Naive thymus-derived CD8-positive, alpha-beta T cell (primary cell): ENCODE data around the gene COX4I2. TPM values are rescaled to one million over a fixed set of nuclear protein-coding genes. Genes with fewer than 3 reads are reported as not detected.

Experiments
- ATAC-seq, 2 donors: fragments of 150-1000 bp; cut with Tn5 transposase in 1 of 2; sonication (Bioruptor Pico), chemical (Tn5 transposase) in 1 of 2; 1 replicate in 1 of 2; 2 replicates in 1 of 2; pipeline ENCODE4 v1.10.0; 2021; ENCODE audit warnings: mild to moderate bottlenecking in 2 of 2, moderate library complexity in 2 of 2
- POLR2A ChIA-PET: fragments of 350-600 bp; sonication (Branson Sonifier 250); formaldehyde crosslinking; loops from one replicate; lab custom pipeline; 2021; ENCODE audit warnings: antibody characterized with exemption; lab: Charles Lee
- DNase-seq, 10 donors: peaks; one replicate each; pipeline versions ENCODE4 v3.0.0 to v3.0.0-alpha.2; 2020 to 2022
- H3K27ac Mint-ChIP-seq, 10 donors: one replicate each; pipeline ENCODE4 v1.8.0; 2020 to 2022; ENCODE audit warnings: mild to moderate bottlenecking in 10 of 10, mixed read lengths in 10 of 10, moderate library complexity in 4 of 10, inconsistent platforms in 1 of 10
- H3K27me3 Mint-ChIP-seq, 5 donors: one replicate each; pipeline ENCODE4 v1.8.0; 2021 to 2022; ENCODE audit warnings: mixed read lengths in 5 of 5
- H3K36me3 Mint-ChIP-seq, 3 donors: one replicate each; pipeline ENCODE4 v1.8.0; 2020 to 2022; ENCODE audit warnings: mixed read lengths in 3 of 3, mild to moderate bottlenecking in 2 of 3, inconsistent platforms in 1 of 3
- H3K4me1 Mint-ChIP-seq, 4 donors: one replicate each; pipeline ENCODE4 v1.8.0; 2021 to 2022; ENCODE audit warnings: mixed read lengths in 4 of 4
- H3K4me3 Mint-ChIP-seq, 10 donors: one replicate each; pipeline ENCODE4 v1.8.0; 2020 to 2022; ENCODE audit warnings: mild to moderate bottlenecking in 10 of 10, mixed read lengths in 10 of 10, moderate library complexity in 6 of 10, inconsistent platforms in 1 of 10
- H3K9me3 Mint-ChIP-seq, 9 donors: one replicate each; pipeline ENCODE4 v1.8.0; 2020 to 2022; ENCODE audit warnings: mixed read lengths in 9 of 9, mild to moderate bottlenecking in 3 of 9, inconsistent platforms in 1 of 9, moderate library complexity in 1 of 9
- polyA plus RNA-seq, 3 donors: library from polyadenylated mRNA; unstranded; fragments of 300-500 nt; fragmentation: Illumina TruSeq; gene quantifications; one replicate each; pipeline ENCODE4 v1.2.3, GENCODE V29; 2021
- total RNA-seq, 8 experiments: library from RNA in 2 of 8; stranded (reverse) in 2 of 8; gene quantifications; one replicate each; pipeline ENCODE4 v1.2.3 and lab custom pipeline; 2021 to 2026

Gene COX4I2
- total and polyA plus RNA-seq, 5 experiments from 2014 or later = not detected

GRCh38 chr20:31681769-31682168 lies 44.1 kb downstream of the COX4I2 start:
- DNase-seq = no peak
- H3K9me3 Mint-ChIP-seq = no peaks in the 10 kb centered on the region
- peaks cover 53 to 94% (median 88%) of the 10 kb centered on the region in 4 donors for H3K4me1 Mint-ChIP-seq
- peak overlapping the region in 1 of 10 donors; percentile 37 for H3K4me3 Mint-ChIP-seq
- POLR2A ChIA-PET = interaction anchor here (2.7 kb wide), 1 partner anchor 41 kb away, joined by 8 read pairs; the partner anchor contains the start of gene BCL2L1
- peaks cover 0 to 51% (median 19%) of the 10 kb centered on the region in 3 donors for H3K36me3 Mint-ChIP-seq
- H3K27me3 Mint-ChIP-seq = no peaks in the 10 kb centered on the region
- H3K27ac Mint-ChIP-seq = peak overlapping the region; percentile 31 to 99 (median 70)
- no peak for ATAC-seq

GRCh38 chr20:31682352-31682751 lies 44.6 kb downstream of the COX4I2 start:
- POLR2A ChIA-PET = no interaction called here
- H3K36me3 Mint-ChIP-seq = peaks cover 0 to 57% (median 24%) of the 10 kb centered on the region in 3 donors

GRCh38 chr20:31682927-31683326 lies 45.2 kb downstream of the COX4I2 start:
- Mint-ChIP-seq H3K4me3 (peak overlapping the region in 1 of 10 donors; percentile 0), H3K36me3 (peaks cover 0 to 61% (median 26%) of the 10 kb centered on the region in 3 donors), H3K27me3 (no peaks in the 10 kb centered on the region), H3K9me3 (no peaks in the 10 kb centered on the region), H3K27ac (peak overlapping the region; percentile 10 to 99 (median 68)), H3K4me1 (peaks cover 52 to 87% (median 80%) of the 10 kb centered on the region in 4 donors)
- ATAC-seq (no peak), DNase-seq (no peak)
- POLR2A ChIA-PET = no interaction called here

More at GRCh38 chr20:31682352-31682751, 44.6 kb downstream of the COX4I2 start:
- peak overlapping the region in 5 of 10 donors; percentile 48 to 99 (median 73) for H3K27ac Mint-ChIP-seq
- H3K27me3 Mint-ChIP-seq = no peaks in the 10 kb centered on the region
- peaks cover 56 to 93% (median 86%) of the 10 kb centered on the region in 4 donors for H3K4me1 Mint-ChIP-seq
- H3K9me3 Mint-ChIP-seq = no peaks in the 10 kb centered on the region
- no peak overlapping the region for H3K4me3 Mint-ChIP-seq
- ATAC-seq (no peak), DNase-seq (no peak)

- Mint-ChIP-seq H3K27me3 (no peaks in the 10 kb centered on the region), H3K36me3 (peaks cover 0 to 67% (median 32%) of the 10 kb centered on the region in 3 donors), H3K27ac (peak overlapping the region; percentile 27 to 99 (median 80)), H3K4me1 (peaks cover 43 to 79% (median 73%) of the 10 kb centered on the region in 4 donors), H3K9me3 (no peaks in the 10 kb centered on the region), H3K4me3 (peak overlapping the region in 6 of 10 donors; percentile 22 to 68 (median 38))
- POLR2A ChIA-PET = interaction anchor here (0.7 to 1.9 kb wide), 5 partner anchors 10 to 40 kb away, joined by 3 to 8 read pairs (median 3); no protein-coding TSS in a partner anchor
- peak; percentile 44 to 46 for ATAC-seq
- no peak for DNase-seq
Observed at GRCh38 chr20:31684153-31685015, 46.7 kb downstream of the COX4I2 start.

GRCh38 chr20:31685853-31686643 lies 48.3 kb downstream of the COX4I2 start:
- Mint-ChIP-seq H3K27ac (peak overlapping the region in 7 of 10 donors; percentile 31 to 99 (median 61)), H3K36me3 (peaks cover 0 to 65% (median 30%) of the 10 kb centered on the region in 3 donors), H3K9me3 (no peaks in the 10 kb centered on the region), H3K4me3 (peak overlapping the region in 3 of 10 donors; percentile 22 to 45 (median 26)), H3K27me3 (no peaks in the 10 kb centered on the region), H3K4me1 (peaks cover 33 to 69% (median 60%) of the 10 kb centered on the region in 4 donors)
- no peak for ATAC-seq
- POLR2A ChIA-PET = interaction anchor here (0.7 to 1.9 kb wide), 3 partner anchors 11 to 39 kb away, joined by 3 to 6 read pairs (median 4); no protein-coding TSS in a partner anchor
- DNase-seq = no peak

- POLR2A ChIA-PET = interaction anchor here (0.7 to 0.9 kb wide), 2 partner anchors 13 to 1075 kb away, joined by 3 to 6 read pairs; partner anchors contain the start of gene DNMT3B
- DNase-seq (no peak), ATAC-seq (no peak)
- Mint-ChIP-seq H3K36me3 (peaks cover 0 to 67% (median 28%) of the 10 kb centered on the region in 3 donors), H3K4me3 (no peak overlapping the region), H3K27ac (peak overlapping the region in 5 of 10 donors; percentile 5 to 82 (median 29)), H3K9me3 (no peaks in the 10 kb centered on the region), H3K27me3 (no peaks in the 10 kb centered on the region), H3K4me1 (peaks cover 35 to 70% (median 58%) of the 10 kb centered on the region in 4 donors)
Observed at GRCh38 chr20:31687777-31688176, 50.1 kb downstream of the COX4I2 start.

GRCh38 chr20:31689141-31689540 lies 51.4 kb downstream of the COX4I2 start:
- DNase-seq (no peak), ATAC-seq (no peak)
- Mint-ChIP-seq H3K36me3 (peaks cover 0 to 58% (median 20%) of the 10 kb centered on the region in 3 donors), H3K27ac (peak overlapping the region in 6 of 10 donors; percentile 52 to 83 (median 73)), H3K9me3 (no peaks in the 10 kb centered on the region), H3K27me3 (no peaks in the 10 kb centered on the region), H3K4me3 (no peak overlapping the region), H3K4me1 (peaks cover 32 to 70% (median 53%) of the 10 kb centered on the region in 4 donors)
- POLR2A ChIA-PET = no interaction called here

GRCh38 chr20:31690124-31690666 lies 52.5 kb downstream of the COX4I2 start:
- H3K9me3 Mint-ChIP-seq = no peaks in the 10 kb centered on the region
- DNase-seq (no peak), ATAC-seq (no peak)
- POLR2A ChIA-PET = no interaction called here
- H3K27me3 Mint-ChIP-seq = no peaks in the 10 kb centered on the region
- peak overlapping the region in 5 of 10 donors; percentile 3 to 80 (median 52) for H3K27ac Mint-ChIP-seq
- peaks cover 0 to 61% (median 20%) of the 10 kb centered on the region in 3 donors for H3K36me3 Mint-ChIP-seq
- H3K4me3 Mint-ChIP-seq = no peak overlapping the region
- H3K4me1 Mint-ChIP-seq = peaks cover 37 to 70% (median 54%) of the 10 kb centered on the region in 4 donors

- H3K36me3 Mint-ChIP-seq = peaks cover 0 to 65% (median 21%) of the 10 kb centered on the region in 3 donors
- H3K27me3 Mint-ChIP-seq = no peaks in the 10 kb centered on the region
- peak overlapping the region; percentile 12 to 90 (median 49) for H3K27ac Mint-ChIP-seq
- peak overlapping the region in 2 of 10 donors; percentile 7 to 11 for H3K4me3 Mint-ChIP-seq
- H3K4me1 Mint-ChIP-seq = peaks cover 35 to 67% (median 46%) of the 10 kb centered on the region in 4 donors
- no peaks in the 10 kb centered on the region for H3K9me3 Mint-ChIP-seq
- no peak for ATAC-seq
- POLR2A ChIA-PET = no interaction called here
- no peak for DNase-seq
Observed at GRCh38 chr20:31691646-31692275, 54.0 kb downstream of the COX4I2 start.

GRCh38 chr20:31693402-31693801 lies 55.7 kb downstream of the COX4I2 start:
- Mint-ChIP-seq H3K4me1 (peaks cover 32 to 67% (median 47%) of the 10 kb centered on the region in 4 donors), H3K4me3 (no peak overlapping the region), H3K27me3 (no peaks in the 10 kb centered on the region), H3K9me3 (no peaks in the 10 kb centered on the region), H3K27ac (peak overlapping the region in 6 of 10 donors; percentile 13 to 83 (median 63)), H3K36me3 (peaks cover 0 to 57% (median 14%) of the 10 kb centered on the region in 3 donors)
- DNase-seq (no peak), ATAC-seq (no peak)
- POLR2A ChIA-PET = interaction anchor here (0.7 kb wide), 1 partner anchor 85 kb away, joined by 4 read pairs; no protein-coding TSS in a partner anchor

GRCh38 chr20:31693987-31694661 lies 56.4 kb downstream of the COX4I2 start:
- ATAC-seq = no peak
- no peaks in the 10 kb centered on the region for H3K27me3 Mint-ChIP-seq
- H3K36me3 Mint-ChIP-seq = peaks cover 0 to 55% (median 12%) of the 10 kb centered on the region in 3 donors
- POLR2A ChIA-PET = interaction anchor here (0.8 kb wide), 1 partner anchor 10 kb away, joined by 3 read pairs; no protein-coding TSS in a partner anchor
- peaks cover 30 to 68% (median 47%) of the 10 kb centered on the region in 4 donors for H3K4me1 Mint-ChIP-seq
- H3K27ac Mint-ChIP-seq = peak overlapping the region; percentile 55 to 88 (median 74)
- no peak for DNase-seq
- H3K9me3 Mint-ChIP-seq = no peaks in the 10 kb centered on the region
- H3K4me3 Mint-ChIP-seq = no peak overlapping the region
